ENCODE measurements around the gene GALNT14. TPM values are rescaled to one million over a fixed set of nuclear protein-coding genes. Genes with fewer than 3 reads are reported as not detected.

GALNT14 gene
- total and polyA plus RNA-seq, 2 of the 13 experiments (the other 11 are each of a cell fraction or from before 2014, with no cell fraction given) = not detected

DNA sequence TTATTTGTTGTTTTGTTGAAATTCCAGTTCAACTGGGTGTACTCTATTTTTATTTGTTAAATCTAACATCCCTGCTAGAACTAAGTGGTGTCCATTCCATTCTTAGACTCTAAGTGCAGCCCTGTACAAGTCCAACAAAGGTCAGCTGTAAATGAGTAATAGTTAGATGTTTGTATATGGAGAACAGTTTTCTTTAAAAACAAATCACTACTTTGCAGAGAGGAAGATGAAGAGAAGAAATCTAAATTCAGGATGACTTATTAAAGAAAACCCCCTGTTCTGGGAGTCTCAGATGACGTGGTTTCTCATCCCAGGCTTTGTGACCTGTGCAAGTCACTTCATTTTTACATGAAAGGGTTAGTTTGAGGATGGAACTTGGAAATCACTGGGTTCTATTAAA is 57.9 kb downstream of the GALNT14 start:
- no peak overlapping the region for H3K9ac ChIP-seq (ENCODE audit: insufficient read depth, low read depth, low read length)
- no peaks in the 10 kb centered on the region for H3K9me3 ChIP-seq (ENCODE audit: low read length)
- H2AFZ ChIP-seq (ENCODE audit: low read length) = no peak overlapping the region
- no TSS peak for BruUV-seq (replicated peaks)
- no peak overlapping the region for H3K4me3 ChIP-seq (replicated peaks in 1 of 3; ENCODE audit: insufficient read depth in 1 of 3, low read depth in 2 of 3, low read length in 3 of 3)
- FAIRE-seq (no peak), ATAC-seq (no peak), DNase-seq (ENCODE audit: low spot score) (no peak)
- peaks cover 11% of the 10 kb centered on the region for H3K4me1 ChIP-seq (ENCODE audit: insufficient read depth, low read length)
- H4K20me1 ChIP-seq (ENCODE audit: insufficient read depth, low read length) = no peaks in the 10 kb centered on the region
- 0 out of 5 replicates have a peak, but pooled peaks cover 0 to 7% of the 10 kb centered on the region in 2 experiments for H3K27me3 ChIP-seq (ENCODE audit: control insufficient read depth in 1 of 2, insufficient read depth in 2 of 2, low read length in 2 of 2)
- in situ Hi-C loops (cut with HindIII; ENCODE audit: extremely low pct_ligation_motif_present, low pct_unique_long_range_greater_than_20kb) (no loop called here), intact Hi-C loops (cut with micrococcal nuclease; ENCODE audit: unreplicated experiment) (no loop called here)
- no peaks in the 10 kb centered on the region for H3K79me2 ChIP-seq (ENCODE audit: insufficient read depth, low read length)
- H3K27ac ChIP-seq (ENCODE audit: extremely low read length, insufficient read depth, low read length) = no peak overlapping the region
- H3K36me3 ChIP-seq (replicated peaks in 1 of 2; ENCODE audit: control insufficient read depth in 1 of 2, insufficient read depth in 2 of 2, low read length in 2 of 2) = no peaks in the 10 kb centered on the region
- CTCF ChIA-PET (ENCODE audit: low intra/inter-chr PET ratio, low total read pairs) = no interaction called here
- 0% methylated on average over 1 of the region's 1 CpG for WGBS (ENCODE audit: low lambda C conversion rate)
- POLR2A ChIA-PET = no interaction called here
- H3K4me2 ChIP-seq (ENCODE audit: low read depth, low read length) = no peak overlapping the region
- TF ChIP-seq ZKSCAN8 (CRISPR knock-in tag; IDR thresholded peaks at IDR 0.05; ENCODE audit: borderline replicate concordance) (no peak), ZNF562 (CRISPR knock-in tag; IDR thresholded peaks at IDR 0.05; ENCODE audit: borderline replicate concordance) (no peak), POLR2G (IDR thresholded peaks at IDR 0.05; ENCODE audit: low read depth, low read length) (no peak), ZNF253 (CRISPR knock-in tag; IDR thresholded peaks at IDR 0.05; ENCODE audit: borderline replicate concordance) (no peak), SALL2 (CRISPR knock-in tag; IDR thresholded peaks at IDR 0.05) (no peak), ZNF44 (CRISPR knock-in tag; IDR thresholded peaks at IDR 0.05) (no peak), ZNF878 (CRISPR knock-in tag; IDR thresholded peaks at IDR 0.05) (no peak), ZNF644 (CRISPR knock-in tag; IDR thresholded peaks at IDR 0.05; ENCODE audit: low read depth) (no peak), ZNF264 (CRISPR knock-in tag; IDR thresholded peaks at IDR 0.05) (no peak), THAP8 (CRISPR knock-in tag; IDR thresholded peaks at IDR 0.05; ENCODE audit: borderline replicate concordance) (no peak)
- TF ChIP-seq, protein P1, sequence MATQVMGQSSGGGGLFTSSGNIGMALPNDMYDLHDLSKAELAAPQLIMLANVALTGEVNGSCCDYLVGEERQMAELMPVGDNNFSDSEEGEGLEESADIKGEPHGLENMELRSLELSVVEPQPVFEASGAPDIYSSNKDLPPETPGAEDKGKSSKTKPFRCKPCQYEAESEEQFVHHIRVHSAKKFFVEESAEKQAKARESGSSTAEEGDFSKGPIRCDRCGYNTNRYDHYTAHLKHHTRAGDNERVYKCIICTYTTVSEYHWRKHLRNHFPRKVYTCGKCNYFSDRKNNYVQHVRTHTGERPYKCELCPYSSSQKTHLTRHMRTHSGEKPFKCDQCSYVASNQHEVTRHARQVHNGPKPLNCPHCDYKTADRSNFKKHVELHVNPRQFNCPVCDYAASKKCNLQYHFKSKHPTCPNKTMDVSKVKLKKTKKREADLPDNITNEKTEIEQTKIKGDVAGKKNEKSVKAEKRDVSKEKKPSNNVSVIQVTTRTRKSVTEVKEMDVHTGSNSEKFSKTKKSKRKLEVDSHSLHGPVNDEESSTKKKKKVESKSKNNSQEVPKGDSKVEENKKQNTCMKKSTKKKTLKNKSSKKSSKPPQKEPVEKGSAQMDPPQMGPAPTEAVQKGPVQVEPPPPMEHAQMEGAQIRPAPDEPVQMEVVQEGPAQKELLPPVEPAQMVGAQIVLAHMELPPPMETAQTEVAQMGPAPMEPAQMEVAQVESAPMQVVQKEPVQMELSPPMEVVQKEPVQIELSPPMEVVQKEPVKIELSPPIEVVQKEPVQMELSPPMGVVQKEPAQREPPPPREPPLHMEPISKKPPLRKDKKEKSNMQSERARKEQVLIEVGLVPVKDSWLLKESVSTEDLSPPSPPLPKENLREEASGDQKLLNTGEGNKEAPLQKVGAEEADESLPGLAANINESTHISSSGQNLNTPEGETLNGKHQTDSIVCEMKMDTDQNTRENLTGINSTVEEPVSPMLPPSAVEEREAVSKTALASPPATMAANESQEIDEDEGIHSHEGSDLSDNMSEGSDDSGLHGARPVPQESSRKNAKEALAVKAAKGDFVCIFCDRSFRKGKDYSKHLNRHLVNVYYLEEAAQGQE (IDR thresholded peaks at IDR 0.05; ENCODE audit: borderline replicate concordance in 1 of 2, low read depth in 1 of 2, low read length in 2 of 2) = no peak
- TF ChIP-seq, protein P2, sequence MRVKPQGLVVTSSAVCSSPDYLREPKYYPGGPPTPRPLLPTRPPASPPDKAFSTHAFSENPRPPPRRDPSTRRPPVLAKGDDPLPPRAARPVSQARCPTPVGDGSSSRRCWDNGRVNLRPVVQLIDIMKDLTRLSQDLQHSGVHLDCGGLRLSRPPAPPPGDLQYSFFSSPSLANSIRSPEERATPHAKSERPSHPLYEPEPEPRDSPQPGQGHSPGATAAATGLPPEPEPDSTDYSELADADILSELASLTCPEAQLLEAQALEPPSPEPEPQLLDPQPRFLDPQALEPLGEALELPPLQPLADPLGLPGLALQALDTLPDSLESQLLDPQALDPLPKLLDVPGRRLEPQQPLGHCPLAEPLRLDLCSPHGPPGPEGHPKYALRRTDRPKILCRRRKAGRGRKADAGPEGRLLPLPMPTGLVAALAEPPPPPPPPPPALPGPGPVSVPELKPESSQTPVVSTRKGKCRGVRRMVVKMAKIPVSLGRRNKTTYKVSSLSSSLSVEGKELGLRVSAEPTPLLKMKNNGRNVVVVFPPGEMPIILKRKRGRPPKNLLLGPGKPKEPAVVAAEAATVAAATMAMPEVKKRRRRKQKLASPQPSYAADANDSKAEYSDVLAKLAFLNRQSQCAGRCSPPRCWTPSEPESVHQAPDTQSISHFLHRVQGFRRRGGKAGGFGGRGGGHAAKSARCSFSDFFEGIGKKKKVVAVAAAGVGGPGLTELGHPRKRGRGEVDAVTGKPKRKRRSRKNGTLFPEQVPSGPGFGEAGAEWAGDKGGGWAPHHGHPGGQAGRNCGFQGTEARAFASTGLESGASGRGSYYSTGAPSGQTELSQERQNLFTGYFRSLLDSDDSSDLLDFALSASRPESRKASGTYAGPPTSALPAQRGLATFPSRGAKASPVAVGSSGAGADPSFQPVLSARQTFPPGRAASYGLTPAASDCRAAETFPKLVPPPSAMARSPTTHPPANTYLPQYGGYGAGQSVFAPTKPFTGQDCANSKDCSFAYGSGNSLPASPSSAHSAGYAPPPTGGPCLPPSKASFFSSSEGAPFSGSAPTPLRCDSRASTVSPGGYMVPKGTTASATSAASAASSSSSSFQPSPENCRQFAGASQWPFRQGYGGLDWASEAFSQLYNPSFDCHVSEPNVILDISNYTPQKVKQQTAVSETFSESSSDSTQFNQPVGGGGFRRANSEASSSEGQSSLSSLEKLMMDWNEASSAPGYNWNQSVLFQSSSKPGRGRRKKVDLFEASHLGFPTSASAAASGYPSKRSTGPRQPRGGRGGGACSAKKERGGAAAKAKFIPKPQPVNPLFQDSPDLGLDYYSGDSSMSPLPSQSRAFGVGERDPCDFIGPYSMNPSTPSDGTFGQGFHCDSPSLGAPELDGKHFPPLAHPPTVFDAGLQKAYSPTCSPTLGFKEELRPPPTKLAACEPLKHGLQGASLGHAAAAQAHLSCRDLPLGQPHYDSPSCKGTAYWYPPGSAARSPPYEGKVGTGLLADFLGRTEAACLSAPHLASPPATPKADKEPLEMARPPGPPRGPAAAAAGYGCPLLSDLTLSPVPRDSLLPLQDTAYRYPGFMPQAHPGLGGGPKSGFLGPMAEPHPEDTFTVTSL (CRISPR knock-in tag; IDR thresholded peaks at IDR 0.05; ENCODE audit: borderline replicate concordance) = no peak
- TF ChIP-seq, protein P3, sequence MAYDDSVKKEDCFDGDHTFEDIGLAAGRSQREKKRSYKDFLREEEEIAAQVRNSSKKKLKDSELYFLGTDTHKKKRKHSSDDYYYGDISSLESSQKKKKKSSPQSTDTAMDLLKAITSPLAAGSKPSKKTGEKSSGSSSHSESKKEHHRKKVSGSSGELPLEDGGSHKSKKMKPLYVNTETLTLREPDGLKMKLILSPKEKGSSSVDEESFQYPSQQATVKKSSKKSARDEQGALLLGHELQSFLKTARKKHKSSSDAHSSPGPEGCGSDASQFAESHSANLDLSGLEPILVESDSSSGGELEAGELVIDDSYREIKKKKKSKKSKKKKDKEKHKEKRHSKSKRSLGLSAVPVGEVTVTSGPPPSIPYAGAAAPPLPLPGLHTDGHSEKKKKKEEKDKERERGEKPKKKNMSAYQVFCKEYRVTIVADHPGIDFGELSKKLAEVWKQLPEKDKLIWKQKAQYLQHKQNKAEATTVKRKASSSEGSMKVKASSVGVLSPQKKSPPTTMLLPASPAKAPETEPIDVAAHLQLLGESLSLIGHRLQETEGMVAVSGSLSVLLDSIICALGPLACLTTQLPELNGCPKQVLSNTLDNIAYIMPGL (CRISPR knock-in tag; IDR thresholded peaks at IDR 0.05; ENCODE audit: borderline replicate concordance in 1 of 2, low read depth in 1 of 2) = no peak
